Coronary artery (tissue), 2 donors: Measurements from ENCODE around the gene RNF141.

Source experiments
- DNase-seq: peaks from one replicate; pipeline ENCODE4 v3.0.0-alpha.2; 2017; ENCODE audit warnings: low spot score
- H3K27ac ChIP-seq, 2 donors: fragments of 200-600 bp; sonication (generic); one replicate each; pipeline ENCODE4 v1.5.1; 2016 to 2019
- H3K4me3 ChIP-seq: fragments of 200-600 bp; sonication (generic); 2 replicates; pipeline ENCODE4 v1.5.1; 2016; ENCODE audit warnings: mild to moderate bottlenecking, moderate library complexity
- TF ChIP-seq, protein P1 (sequence below): fragments of 200-600 bp; sonication (generic); IDR thresholded peaks from one replicate; pipeline ENCODE4 v1.5.1; 2019; ENCODE audit warnings: antibody characterized with exemption

The RNF141 gene

DNA sequence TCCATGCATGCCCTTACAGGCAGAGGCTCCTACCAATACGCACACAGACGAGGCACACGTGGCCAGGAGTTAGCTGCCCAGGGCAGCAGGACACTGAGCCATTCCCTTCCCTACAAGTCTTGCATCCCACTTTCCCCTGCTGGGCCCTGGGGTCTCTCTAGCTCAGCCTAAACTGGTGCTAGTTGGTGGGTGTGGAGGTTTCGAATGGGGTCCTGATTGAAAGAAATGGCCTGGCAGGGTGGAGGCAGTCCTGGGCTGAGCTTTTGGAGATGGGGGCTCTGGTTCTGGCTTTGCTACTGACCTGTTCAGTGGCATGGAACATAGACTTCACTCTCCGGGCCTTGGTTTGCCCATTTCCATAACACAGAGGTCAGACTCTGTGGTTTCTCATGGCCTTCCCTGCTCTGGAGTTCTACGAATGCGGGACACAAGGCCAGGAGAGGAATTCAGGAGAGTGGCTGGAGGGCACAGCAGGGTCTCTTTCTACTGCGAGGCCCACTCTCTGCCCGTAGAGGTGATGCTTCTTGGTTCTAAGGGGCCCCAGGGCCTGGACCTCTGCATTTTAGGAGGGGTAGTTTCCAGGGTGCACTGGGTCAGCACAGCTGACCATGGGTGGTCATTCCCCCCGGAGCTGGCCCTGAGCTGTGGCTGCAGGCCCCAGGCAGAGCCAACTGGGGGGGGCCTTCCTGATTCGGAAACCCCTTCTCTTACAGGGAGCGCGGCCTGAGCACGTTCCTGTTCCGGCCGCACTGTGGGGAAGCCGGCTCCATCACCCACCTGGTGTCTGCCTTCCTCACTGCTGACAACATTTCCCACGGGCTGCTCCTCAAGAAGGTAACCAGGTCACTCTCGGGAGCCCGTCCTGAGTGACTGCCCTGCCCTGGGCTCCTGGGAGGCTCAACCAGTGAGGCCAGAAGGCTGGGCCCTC lies 40.0 kb downstream of the RNF141 start:
- no peak for DNase-seq
- Histone ChIP-seq H3K4me3 (no peak overlapping the region), H3K27ac (no peak overlapping the region)
- TF ChIP-seq, protein P1, sequence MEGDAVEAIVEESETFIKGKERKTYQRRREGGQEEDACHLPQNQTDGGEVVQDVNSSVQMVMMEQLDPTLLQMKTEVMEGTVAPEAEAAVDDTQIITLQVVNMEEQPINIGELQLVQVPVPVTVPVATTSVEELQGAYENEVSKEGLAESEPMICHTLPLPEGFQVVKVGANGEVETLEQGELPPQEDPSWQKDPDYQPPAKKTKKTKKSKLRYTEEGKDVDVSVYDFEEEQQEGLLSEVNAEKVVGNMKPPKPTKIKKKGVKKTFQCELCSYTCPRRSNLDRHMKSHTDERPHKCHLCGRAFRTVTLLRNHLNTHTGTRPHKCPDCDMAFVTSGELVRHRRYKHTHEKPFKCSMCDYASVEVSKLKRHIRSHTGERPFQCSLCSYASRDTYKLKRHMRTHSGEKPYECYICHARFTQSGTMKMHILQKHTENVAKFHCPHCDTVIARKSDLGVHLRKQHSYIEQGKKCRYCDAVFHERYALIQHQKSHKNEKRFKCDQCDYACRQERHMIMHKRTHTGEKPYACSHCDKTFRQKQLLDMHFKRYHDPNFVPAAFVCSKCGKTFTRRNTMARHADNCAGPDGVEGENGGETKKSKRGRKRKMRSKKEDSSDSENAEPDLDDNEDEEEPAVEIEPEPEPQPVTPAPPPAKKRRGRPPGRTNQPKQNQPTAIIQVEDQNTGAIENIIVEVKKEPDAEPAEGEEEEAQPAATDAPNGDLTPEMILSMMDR: no peak

DNA sequence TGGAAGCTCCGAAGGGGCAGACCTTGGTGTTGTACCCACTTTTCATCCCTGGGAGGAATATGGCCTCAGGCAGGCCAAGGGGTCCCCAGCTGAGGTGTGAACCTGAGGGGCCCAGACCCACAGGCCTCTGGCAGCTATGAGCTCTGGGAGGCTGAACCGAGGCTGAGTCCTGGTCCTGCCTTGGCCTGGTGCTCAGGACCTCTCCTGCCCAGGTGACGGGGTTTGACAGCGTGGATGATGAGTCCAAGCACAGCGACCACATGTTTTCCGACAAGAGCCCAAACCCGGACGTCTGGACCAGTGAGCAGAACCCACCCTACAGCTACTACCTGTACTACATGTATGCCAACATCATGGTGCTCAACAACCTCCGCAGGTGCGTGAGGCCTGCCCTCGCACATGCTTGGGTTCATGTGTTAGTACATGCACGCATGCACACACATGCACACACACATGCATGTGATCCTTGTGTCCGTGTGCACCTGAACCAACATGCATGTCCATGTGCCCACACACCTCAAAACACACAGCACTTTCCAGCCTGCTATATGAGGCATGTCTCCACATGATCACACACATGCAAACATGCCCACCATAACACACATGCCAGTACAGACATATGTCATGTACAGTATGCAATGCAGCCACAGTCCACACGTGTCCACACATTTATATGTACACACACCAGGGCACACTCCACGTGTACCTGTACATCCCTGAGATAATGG lies 40.9 kb downstream of the RNF141 start:
- TF ChIP-seq, protein P1: no peak
- Histone ChIP-seq H3K4me3 (no peak overlapping the region), H3K27ac (no peak overlapping the region)
- no peak for DNase-seq

DNA sequence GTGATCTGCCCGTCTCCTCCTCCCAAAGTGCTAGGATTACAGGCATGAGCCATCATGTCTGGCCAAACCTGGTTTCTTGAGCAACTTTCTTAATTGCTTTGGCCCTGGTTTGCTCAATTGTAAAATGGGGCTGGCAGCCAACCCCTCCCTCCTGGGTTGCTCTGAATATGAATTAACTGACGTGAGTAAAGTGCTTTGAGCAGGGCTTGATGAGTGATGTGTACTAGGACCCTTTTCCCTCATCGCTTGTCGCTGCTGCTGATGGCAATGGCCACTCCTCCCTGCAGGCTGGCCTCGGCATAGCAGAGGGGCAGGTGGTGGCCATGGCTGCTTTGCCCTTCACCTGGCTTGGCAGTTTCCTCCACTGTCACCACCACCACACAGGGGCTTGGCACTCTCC lies 41.5 kb downstream of the RNF141 start:
- DNase-seq: no peak
- no peak overlapping the region for H3K27ac ChIP-seq
- TF ChIP-seq, protein P1: no peak
- no peak overlapping the region for H3K4me3 ChIP-seq

DNA sequence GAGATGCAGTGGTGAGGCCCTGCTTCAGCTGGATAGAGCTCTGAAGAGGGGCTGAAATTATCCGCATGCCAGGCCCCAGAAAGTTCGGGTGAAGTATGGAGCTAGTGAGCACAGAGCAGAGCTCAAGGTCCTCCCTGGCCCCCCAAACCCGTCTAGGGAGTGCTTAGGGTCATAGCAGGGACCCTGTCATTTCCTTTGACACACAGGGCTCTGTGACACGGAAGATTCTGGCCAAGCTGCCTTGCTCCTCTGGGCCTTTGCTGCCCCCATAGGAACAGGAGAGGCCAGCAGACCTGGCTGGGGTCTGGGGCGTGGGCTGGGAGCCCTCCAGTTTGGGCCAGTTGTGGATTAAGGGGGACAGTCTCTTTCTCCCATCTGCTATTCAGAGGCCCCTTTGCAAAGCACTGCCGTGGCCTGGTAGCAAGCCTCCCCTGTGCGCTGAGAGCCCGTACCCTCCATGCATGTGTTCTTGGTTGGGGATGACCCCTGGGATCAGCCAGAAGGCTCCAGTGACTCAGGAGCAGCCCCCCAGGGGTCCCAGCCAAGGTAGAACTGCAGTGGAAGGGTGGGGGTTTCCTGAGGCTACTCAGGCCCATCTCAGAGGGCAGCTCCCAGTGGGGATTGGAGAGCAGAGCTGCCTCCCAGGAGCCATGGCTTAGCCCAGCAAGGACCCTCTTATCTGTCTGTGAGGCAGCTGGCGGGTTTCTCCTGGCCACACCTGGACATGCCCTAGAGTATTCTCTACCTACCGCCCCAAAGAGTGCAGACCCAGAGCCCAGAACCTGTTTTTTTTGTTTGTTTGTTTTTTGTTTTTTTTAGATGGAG lies 42.3 kb downstream of the RNF141 start:
- DNase-seq: no peak
- TF ChIP-seq, protein P1: no peak
- no peak overlapping the region for H3K4me3 ChIP-seq
- no peak overlapping the region for H3K27ac ChIP-seq

DNA sequence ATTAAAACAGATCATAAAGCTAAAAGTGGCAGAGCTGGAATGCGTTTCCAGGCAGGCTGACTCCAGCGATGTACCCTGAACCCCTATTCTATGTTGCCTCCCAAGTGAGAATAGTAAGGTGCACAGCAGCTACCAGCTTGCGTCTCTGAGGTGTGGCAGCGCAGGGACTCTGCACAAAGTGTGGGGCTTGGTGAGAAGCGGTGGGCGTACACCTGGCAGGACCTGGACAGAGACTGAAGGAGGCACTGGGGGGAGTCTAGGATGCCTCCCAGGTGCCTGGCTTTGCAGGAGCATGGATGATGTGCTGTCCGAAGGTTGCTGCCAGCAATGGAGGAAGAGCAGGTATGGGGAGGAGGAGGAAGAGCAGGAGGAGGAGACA lies 43.0 kb downstream of the RNF141 start:
- DNase-seq: peak; percentile 55
- TF ChIP-seq, protein P1: no peak
- no peak overlapping the region for H3K4me3 ChIP-seq
- H3K27ac ChIP-seq: no peak overlapping the region

DNA sequence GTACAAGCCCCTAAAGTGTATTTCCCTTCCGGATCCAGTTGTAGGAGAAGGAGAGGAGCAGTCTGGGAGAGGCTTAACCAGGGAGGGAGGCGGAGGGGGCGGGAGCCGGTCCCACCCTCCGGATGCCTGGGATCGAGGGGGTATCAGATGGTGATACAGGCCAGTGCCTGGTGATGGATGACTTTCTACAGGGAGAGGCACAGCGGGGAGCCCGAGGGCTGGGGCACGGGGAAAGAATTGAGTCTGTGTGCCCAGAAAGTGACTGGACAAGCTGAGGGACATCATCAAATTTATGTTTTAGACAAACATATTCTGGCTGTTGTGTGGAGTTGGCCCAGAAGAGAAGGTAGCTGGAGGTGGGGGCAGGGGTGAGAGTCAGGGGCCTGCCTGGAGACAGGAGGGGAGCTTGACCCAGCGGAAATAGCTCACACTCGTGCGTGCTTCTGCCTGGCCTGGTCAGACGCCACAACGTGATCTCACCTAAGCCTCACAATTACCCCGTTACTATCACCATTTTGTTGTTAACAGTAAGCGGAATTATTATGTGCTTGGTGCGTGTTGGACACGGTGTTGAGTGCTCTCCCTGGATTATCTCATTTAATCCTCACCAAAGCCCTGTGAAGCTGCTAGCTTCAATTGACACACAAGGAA lies 43.5 kb downstream of the RNF141 start:
- TF ChIP-seq, protein P1: no peak
- Histone ChIP-seq H3K4me3 (no peak overlapping the region), H3K27ac (no peak overlapping the region)
- peak; percentile 45 for DNase-seq
